ENCODE data around the gene ITGA2. TPM values are rescaled to one million over a fixed set of nuclear protein-coding genes. Genes with fewer than 3 reads are reported as not detected.

The ITGA2 gene
- total and polyA plus RNA-seq, 7 donors = 0.10 to 0.91 (median 0.64) TPM

GRCh38 chr5:52956014-52956413 lies 33.1 kb upstream of the ITGA2 start:
- no peaks in the 10 kb centered on the region for H3K4me1 ChIP-seq
- H3K36me3 ChIP-seq (ENCODE audit: insufficient read depth in 1 of 2, low read depth in 1 of 2) = peaks cover 0 to 3% of the 10 kb centered on the region in 2 donors
- 75 to 90% (median 81%) methylated on average over 4 of the region's 4 CpGs for WGBS, 3 donors
- ATAC-seq (no peak), DNase-seq (no peak)
- peaks cover 4% of the 10 kb centered on the region for H3K9me3 ChIP-seq
- no peaks in the 10 kb centered on the region for H3K27me3 ChIP-seq (ENCODE audit: insufficient read depth in 3 of 3, low read length in 2 of 3)
- no peak overlapping the region for H3K27ac ChIP-seq
- intact Hi-C loops (cut with DNase I) = no loop called here
- no peak overlapping the region for H3K4me3 ChIP-seq
- no peak for TF ChIP-seq CTCF (IDR thresholded peaks at IDR 0.05)

- Histone ChIP-seq H3K4me3 (no peak overlapping the region), H3K27ac (no peak overlapping the region), H3K4me1 (no peaks in the 10 kb centered on the region), H3K36me3 (ENCODE audit: insufficient read depth in 1 of 2, low read depth in 1 of 2) (peaks cover 0 to 3% of the 10 kb centered on the region in 2 donors), H3K9me3 (peaks cover 4% of the 10 kb centered on the region), H3K27me3 (ENCODE audit: insufficient read depth in 3 of 3, low read length in 2 of 3) (no peaks in the 10 kb centered on the region)
- TF ChIP-seq CTCF (IDR thresholded peaks at IDR 0.05) = no peak
- intact Hi-C loops (cut with DNase I) = no loop called here
- ATAC-seq = no peak
- no peak for DNase-seq
- 83 to 86% (median 86%) methylated on average over 6 of the region's 6 CpGs for WGBS, 3 donors
These were observed 32.0 kb upstream of the ITGA2 start for GRCh38 chr5:52956915-52957747.

DNA sequence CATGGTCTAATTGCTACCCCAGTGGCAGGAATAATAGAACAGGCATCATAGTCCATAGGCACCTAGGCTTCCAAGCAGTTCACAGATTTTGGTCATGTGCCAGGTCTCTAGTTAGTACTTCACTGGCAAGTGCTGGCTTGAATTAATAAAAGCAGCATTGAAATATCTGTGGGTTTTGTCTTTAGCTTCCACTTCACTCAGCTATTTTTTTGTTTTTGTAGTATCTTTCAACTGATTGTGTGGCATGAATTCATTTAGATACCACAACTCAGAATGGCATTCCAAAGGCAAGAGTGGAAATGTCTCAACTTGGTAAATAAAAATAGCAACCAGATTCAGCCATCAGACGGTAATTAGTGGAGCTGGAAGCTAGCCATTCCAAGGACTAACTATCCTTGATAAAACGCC lies 27.9 kb upstream of the ITGA2 start:
- Histone ChIP-seq H3K27ac (no peak overlapping the region), H3K4me3 (no peak overlapping the region), H3K36me3 (ENCODE audit: insufficient read depth in 1 of 2, low read depth in 1 of 2) (no peaks in the 10 kb centered on the region), H3K27me3 (ENCODE audit: insufficient read depth in 3 of 3, low read length in 2 of 3) (no peaks in the 10 kb centered on the region), H3K4me1 (no peaks in the 10 kb centered on the region), H3K9me3 (peaks cover 4% of the 10 kb centered on the region)
- DNase-seq (no peak), ATAC-seq (no peak)
- WGBS, 3 donors = 17 to 28% (median 28%) methylated on average over 2 of the region's 2 CpGs
- intact Hi-C loops (cut with DNase I) = no loop called here
- TF ChIP-seq CTCF (IDR thresholded peaks at IDR 0.05) = no peak

- intact Hi-C loops (cut with DNase I) = no loop called here
- WGBS, 3 donors = 96 to 100% (median 100%) methylated on average over 1 of the region's 1 CpG
These were observed 25.5 kb upstream of the ITGA2 start for GRCh38 chr5:52963636-52964035.

More at GRCh38 chr5:52963636-52964035, 25.5 kb upstream of the ITGA2 start:
- H3K36me3 ChIP-seq (ENCODE audit: insufficient read depth in 1 of 2, low read depth in 1 of 2) = no peaks in the 10 kb centered on the region
- ATAC-seq (no peak), DNase-seq (no peak)
- no peaks in the 10 kb centered on the region for H3K4me1 ChIP-seq
- H3K27me3 ChIP-seq (ENCODE audit: insufficient read depth in 3 of 3, low read length in 2 of 3) = no peaks in the 10 kb centered on the region
- no peak for TF ChIP-seq CTCF (IDR thresholded peaks at IDR 0.05)
- H3K27ac ChIP-seq = no peak overlapping the region
- H3K9me3 ChIP-seq = peaks cover 4% of the 10 kb centered on the region
- no peak overlapping the region for H3K4me3 ChIP-seq

All from psoas muscle (tissue), 8 donors.